GM21717 (cell line): Measurements from ENCODE around the gene TGDS.

ENCODE experiments used
- ATAC-seq: cut with Tn5 transposase; IDR thresholded peaks from one replicate; pipeline ENCODE4 v1.9.1; 2021; ENCODE audit warnings: mild to moderate bottlenecking, moderate library complexity; ENCODE audit not compliant: unreplicated experiment

Gene TGDS

DNA sequence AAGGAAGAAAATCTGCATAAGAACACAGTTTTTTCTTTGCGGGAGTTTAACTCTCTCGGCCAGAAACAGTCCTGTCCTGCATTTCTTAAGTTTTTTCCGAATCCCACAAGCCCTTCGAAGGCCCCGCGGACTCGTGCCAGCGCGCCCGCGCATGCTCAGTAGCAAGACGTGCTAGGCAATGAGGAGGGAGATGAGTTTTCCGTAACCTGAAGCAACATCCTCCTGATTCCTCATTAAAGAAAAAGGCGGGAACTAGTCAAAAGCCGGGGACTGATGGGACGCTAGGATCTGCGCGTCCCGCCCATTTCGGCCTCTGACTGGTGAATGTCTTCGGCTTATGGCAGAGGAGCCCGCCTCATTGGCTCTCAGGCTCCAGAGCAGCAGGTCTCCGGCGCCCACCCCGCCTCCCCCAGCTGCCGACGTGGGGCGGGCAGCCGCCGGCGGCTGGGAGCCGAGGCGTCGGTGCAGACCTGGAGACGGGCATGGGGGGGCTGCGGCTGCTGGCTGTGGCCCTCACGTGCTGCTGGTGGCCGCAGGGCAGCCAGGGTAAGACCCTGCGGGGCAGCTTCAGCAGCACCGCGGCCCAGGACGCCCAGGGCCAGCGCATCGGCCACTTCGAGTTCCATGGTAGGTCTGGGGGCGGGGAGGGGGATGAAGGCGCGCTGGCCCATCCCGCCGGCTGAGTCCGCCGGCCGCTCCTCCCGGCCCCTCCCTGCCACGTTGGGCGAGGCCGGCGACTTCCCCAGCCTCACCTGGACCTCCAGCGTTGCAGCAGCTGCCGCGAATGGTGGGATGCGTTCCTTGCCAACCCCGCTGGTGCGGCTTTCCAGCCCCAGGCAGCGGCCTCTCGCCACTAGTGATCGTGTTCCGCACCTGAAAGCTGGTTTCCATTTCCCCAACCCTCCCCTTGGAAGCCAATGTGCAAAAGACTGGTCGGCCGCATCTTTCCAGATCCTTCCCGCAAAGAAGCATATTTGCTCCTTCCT is 5.8 kb upstream of the TGDS start, which contains the start of gene GPR180:
Gene GPR180 (plus strand): TSS at position 412 of the 986 bp plus-strand sequence. CDS start 71 bp downstream, at position 483.
- peak; percentile 100 for ATAC-seq

- ATAC-seq: no peak
Observed at GRCh38 chr13:94599877-94600276, 3.9 kb upstream of the TGDS start.

- no peak for ATAC-seq
Observed at GRCh38 chr13:94598281-94598680, 2.3 kb upstream of the TGDS start.

DNA sequence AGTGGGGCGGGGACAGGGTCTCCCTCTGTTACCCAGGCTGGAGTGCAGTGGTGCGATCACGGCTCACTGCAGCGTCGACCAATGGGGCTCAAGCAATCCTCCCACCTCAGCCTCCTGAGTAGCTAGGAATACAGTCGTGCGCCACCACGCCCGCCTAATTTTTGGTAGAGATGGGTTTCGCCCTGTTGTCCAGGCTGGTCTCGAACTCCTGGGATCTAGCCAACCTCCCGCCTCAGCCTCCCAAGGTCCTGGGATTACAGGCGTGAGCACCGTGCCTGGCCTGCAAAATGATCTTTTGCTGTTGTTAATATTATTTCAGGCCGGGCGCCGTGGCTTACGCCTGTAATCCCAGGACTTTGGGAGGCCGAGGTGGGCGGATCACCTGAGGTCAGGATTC is 621 bp upstream of the TGDS start:
- ATAC-seq: no peak

DNA sequence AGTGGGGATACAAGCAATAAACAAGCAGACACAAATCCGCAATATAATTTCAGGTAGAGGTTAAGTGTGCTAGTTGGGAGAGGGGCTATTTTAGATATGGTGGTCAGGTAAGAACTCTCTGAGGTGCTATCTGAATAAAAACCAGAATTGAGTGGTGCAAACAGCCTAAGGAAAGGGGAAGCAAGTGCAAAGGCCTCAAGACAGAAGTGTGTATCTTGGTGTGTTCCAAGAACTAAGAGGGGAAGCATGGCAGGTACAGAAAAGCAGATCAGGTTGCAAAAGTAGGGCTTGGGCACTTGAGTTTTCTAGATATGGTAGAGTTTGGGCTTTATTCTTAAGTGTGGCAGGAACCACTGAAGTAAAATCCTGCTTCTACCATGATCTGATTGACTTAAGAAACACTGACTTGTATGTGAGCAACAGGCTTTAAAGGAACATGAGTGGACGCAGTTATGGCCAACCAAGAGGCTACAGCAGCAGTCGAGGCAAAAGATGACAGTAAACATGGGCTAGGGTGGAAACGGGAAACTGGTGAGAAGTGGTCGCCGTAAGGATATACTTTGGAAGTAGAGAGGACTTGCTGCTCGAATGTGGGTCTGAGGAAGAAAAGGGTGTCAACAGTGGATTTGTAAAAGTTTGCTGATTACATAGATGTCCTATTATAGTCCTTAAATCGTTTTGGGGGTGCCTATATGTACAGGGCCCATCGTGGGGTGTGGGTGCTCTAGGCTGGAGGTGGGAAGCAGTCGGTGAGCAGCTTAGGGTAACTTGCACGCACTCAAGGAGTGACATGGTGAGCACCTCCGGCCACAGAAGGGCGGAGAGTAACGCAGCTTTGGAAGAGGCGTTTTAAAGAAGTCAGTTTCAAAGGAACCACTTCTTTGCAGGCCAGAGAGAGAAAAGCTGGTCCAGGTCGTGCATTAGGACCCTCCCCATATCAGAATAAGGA is 677 bp downstream of the TGDS start:
- peak; percentile 66 for ATAC-seq

DNA sequence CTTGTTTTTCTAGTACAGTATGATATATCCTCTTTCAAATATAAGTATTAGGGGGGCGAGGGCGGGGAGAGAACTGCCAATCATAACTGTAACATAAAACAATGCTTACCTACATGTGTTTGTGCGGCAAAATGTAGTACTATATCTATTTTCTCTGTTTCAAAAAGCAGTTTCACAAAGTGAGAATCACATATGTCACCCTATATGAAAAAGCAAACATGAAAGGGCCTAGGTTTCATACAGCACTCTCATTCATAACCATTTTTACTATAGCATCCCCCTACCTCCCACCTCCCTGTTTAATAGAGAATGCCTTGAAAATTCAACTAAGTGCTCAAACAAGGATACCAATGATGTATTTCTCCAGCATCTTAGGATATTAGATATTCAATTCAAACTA is 5.2 kb downstream of the TGDS start:
- ATAC-seq: no peak

- no peak for ATAC-seq
Observed at GRCh38 chr13:94588541-94588940, 7.4 kb downstream of the TGDS start.

GRCh38 chr13:94586371-94586770 is 9.6 kb downstream of the TGDS start:
- no peak for ATAC-seq

- ATAC-seq: no peak
Observed at GRCh38 chr13:94585543-94586101, 10.3 kb downstream of the TGDS start.

- no peak for ATAC-seq
Observed at GRCh38 chr13:94583926-94584325, 12.0 kb downstream of the TGDS start.

DNA sequence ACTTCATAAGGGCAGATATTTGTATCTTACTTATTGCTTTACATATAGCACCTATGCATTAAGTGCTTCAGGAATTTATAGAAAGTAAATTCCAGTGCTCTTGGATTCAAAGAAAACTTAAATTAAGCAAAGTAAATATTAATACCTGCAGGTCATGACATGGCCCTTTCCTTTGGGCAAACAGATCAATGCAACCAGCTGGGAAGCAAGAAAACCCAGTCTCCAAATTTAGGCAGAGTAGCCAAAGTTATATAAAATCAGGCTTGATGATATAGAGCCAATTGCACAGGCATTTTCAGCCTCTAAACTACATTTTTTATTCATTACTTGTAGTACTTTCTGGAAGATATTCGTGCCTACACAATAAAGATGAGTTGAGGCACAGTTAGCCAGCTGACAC is 16.9 kb downstream of the TGDS start:
- no peak for ATAC-seq

- ATAC-seq: no peak
Observed at GRCh38 chr13:94569615-94570014, 26.3 kb downstream of the TGDS start.

- ATAC-seq: no peak
Observed at GRCh38 chr13:94568443-94568842, 27.5 kb downstream of the TGDS start.

GRCh38 chr13:94567581-94567980 is 28.4 kb downstream of the TGDS start:
- ATAC-seq: no peak

DNA sequence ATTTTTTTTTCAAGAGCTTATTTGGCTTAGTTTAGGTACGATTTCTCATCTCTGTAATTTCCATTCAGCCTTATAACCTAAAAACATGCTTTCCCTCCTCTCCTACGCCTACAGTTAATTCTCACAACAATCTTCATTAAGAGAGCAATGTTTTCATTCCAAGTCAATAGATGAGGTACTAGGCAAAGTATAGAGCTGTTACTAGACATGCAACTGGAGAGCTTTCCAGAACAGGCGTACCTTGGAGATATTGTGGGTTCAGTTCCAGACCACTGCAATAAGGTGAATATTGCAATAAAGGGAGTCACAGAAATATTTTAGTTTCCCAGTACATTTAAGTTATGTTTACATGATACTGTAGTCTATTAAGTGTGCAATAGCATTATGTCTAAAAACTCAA is 34.8 kb downstream of the TGDS start:
- ATAC-seq: no peak

GRCh38 chr13:94560116-94560515 is 35.8 kb downstream of the TGDS start:
- ATAC-seq: no peak

DNA sequence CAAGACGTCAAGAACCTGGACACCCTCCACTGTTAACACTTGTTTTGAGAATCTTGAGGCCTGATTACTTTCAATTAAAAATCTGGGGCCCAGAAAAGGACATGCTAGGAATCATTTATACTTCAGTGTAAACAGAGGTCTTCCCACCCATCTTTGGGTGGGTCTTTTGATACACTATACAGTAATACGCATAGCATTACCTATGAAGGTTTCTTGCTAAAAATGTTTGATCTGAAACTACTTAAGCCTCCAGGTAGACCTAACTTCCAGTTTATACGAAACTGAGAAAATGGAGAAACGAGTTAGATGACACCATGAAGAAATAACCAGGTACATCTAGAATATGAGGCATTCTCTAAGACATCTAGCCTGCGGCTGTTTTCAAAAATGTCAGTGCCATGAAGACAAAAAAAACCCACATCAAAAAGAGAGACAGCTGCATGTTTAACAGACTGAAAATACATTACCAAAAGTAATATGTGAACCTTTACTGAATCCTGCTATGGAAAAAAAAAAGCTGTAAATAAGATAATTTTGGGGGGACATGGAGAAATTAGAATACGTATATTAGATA is 36.6 kb downstream of the TGDS start:
- ATAC-seq: no peak

GRCh38 chr13:94558716-94559115 is 37.2 kb downstream of the TGDS start:
- no peak for ATAC-seq

- no peak for ATAC-seq
Observed at GRCh38 chr13:94557684-94558235, 38.2 kb downstream of the TGDS start.

- ATAC-seq: no peak
Observed at GRCh38 chr13:94556621-94557020, 39.3 kb downstream of the TGDS start.
